ENCODE data around the gene MBD3. TPM values are rescaled to one million over a fixed set of nuclear protein-coding genes. Genes with fewer than 3 reads are reported as not detected.

Gene MBD3
- total RNA-seq, 2 experiments from 2014 or later, result 68.9 to 87.5 TPM

- intact Hi-C loops (cut with DNase I, micrococcal nuclease), result no loop called here
- Mint-ChIP-seq H3K9me3 (ENCODE audit: low read depth) (no peaks in the 10 kb centered on the region), H3K27me3 (no peaks in the 10 kb centered on the region), H3K36me3 (ENCODE audit: low read depth) (peaks cover 13% of the 10 kb centered on the region), H3K27ac (no peak overlapping the region), H3K4me3 (no peak overlapping the region), H3K4me1 (no peaks in the 10 kb centered on the region)
- DNase-seq (no peak), ATAC-seq (no peak)
- CTCF ChIA-PET, result no interaction called here
- POLR2A ChIA-PET, result no interaction called here
Measured at GRCh38 chr19:1577090-1577928, 15.4 kb downstream of the MBD3 start.

GRCh38 chr19:1576242-1577089 lies 16.2 kb downstream of the MBD3 start:
- intact Hi-C loops (cut with DNase I, micrococcal nuclease), result no loop called here
- no peak for DNase-seq
- ChIA-PET POLR2A (no interaction called here), CTCF (interaction anchor here (0.5 to 0.6 kb wide), 2 partner anchors 11 to 896 kb away, joined by 3 read pairs; no protein-coding TSS in a partner anchor)
- no peak for ATAC-seq
- H3K36me3 Mint-ChIP-seq (ENCODE audit: low read depth), result peaks cover 12% of the 10 kb centered on the region
- H3K27me3 Mint-ChIP-seq, result no peaks in the 10 kb centered on the region
- no peak overlapping the region for H3K27ac Mint-ChIP-seq
- no peak overlapping the region for H3K4me3 Mint-ChIP-seq
- no peaks in the 10 kb centered on the region for H3K9me3 Mint-ChIP-seq (ENCODE audit: low read depth)
- H3K4me1 Mint-ChIP-seq, result no peaks in the 10 kb centered on the region

- ChIA-PET POLR2A (interaction anchor here (1.0 kb wide), 1 partner anchor 15 kb away, joined by 5 read pairs; no protein-coding TSS in a partner anchor), CTCF (interaction anchor here (0.5 to 0.6 kb wide), 2 partner anchors 10 to 897 kb away, joined by 3 read pairs; no protein-coding TSS in a partner anchor)
- ATAC-seq, result no peak
- H3K4me1 Mint-ChIP-seq, result no peaks in the 10 kb centered on the region
- H3K27ac Mint-ChIP-seq, result no peak overlapping the region
- no peaks in the 10 kb centered on the region for H3K27me3 Mint-ChIP-seq
- intact Hi-C loops (cut with DNase I, micrococcal nuclease), result no loop called here
- no peak for DNase-seq
- no peaks in the 10 kb centered on the region for H3K9me3 Mint-ChIP-seq (ENCODE audit: low read depth)
- peaks cover 8% of the 10 kb centered on the region for H3K36me3 Mint-ChIP-seq (ENCODE audit: low read depth)
- no peak overlapping the region for H3K4me3 Mint-ChIP-seq
Measured at GRCh38 chr19:1575323-1576241, 17.1 kb downstream of the MBD3 start.

GRCh38 chr19:1574354-1575136 lies 18.1 kb downstream of the MBD3 start:
- no peaks in the 10 kb centered on the region for H3K9me3 Mint-ChIP-seq (ENCODE audit: low read depth)
- H3K36me3 Mint-ChIP-seq (ENCODE audit: low read depth), result peaks cover 3% of the 10 kb centered on the region
- ChIA-PET CTCF (no interaction called here), POLR2A (interaction anchor here (1.0 kb wide), 1 partner anchor 16 kb away, joined by 5 read pairs; no protein-coding TSS in a partner anchor)
- no peak overlapping the region for H3K27ac Mint-ChIP-seq
- ATAC-seq (no peak), DNase-seq (no peak)
- no peak overlapping the region for H3K4me3 Mint-ChIP-seq
- peaks cover 7% of the 10 kb centered on the region for H3K27me3 Mint-ChIP-seq
- intact Hi-C loops (cut with DNase I, micrococcal nuclease), result no loop called here
- H3K4me1 Mint-ChIP-seq, result no peaks in the 10 kb centered on the region

GRCh38 chr19:1572795-1573194 lies 19.9 kb downstream of the MBD3 start:
- Mint-ChIP-seq H3K9me3 (ENCODE audit: low read depth) (no peaks in the 10 kb centered on the region), H3K27ac (no peak overlapping the region), H3K36me3 (ENCODE audit: low read depth) (no peaks in the 10 kb centered on the region), H3K4me1 (no peaks in the 10 kb centered on the region), H3K27me3 (peaks cover 7% of the 10 kb centered on the region), H3K4me3 (no peak overlapping the region)
- no peak for DNase-seq
- no peak for ATAC-seq
- intact Hi-C loops (cut with DNase I, micrococcal nuclease), result no loop called here
- CTCF ChIA-PET, result no interaction called here
- POLR2A ChIA-PET, result no interaction called here

- ChIA-PET POLR2A (no interaction called here), CTCF (no interaction called here)
- Mint-ChIP-seq H3K4me3 (no peak overlapping the region), H3K4me1 (no peaks in the 10 kb centered on the region), H3K9me3 (ENCODE audit: low read depth) (no peaks in the 10 kb centered on the region), H3K27me3 (peaks cover 7% of the 10 kb centered on the region), H3K36me3 (ENCODE audit: low read depth) (no peaks in the 10 kb centered on the region), H3K27ac (no peak overlapping the region)
- ATAC-seq (no peak), DNase-seq (no peak)
- intact Hi-C loops (cut with DNase I, micrococcal nuclease), result no loop called here
Measured at GRCh38 chr19:1571358-1571757, 21.3 kb downstream of the MBD3 start.

GRCh38 chr19:1570836-1571235 lies 21.8 kb downstream of the MBD3 start:
- Mint-ChIP-seq H3K9me3 (ENCODE audit: low read depth) (no peaks in the 10 kb centered on the region), H3K27me3 (peaks cover 7% of the 10 kb centered on the region), H3K36me3 (ENCODE audit: low read depth) (no peaks in the 10 kb centered on the region), H3K4me1 (no peaks in the 10 kb centered on the region), H3K4me3 (no peak overlapping the region), H3K27ac (no peak overlapping the region)
- ChIA-PET POLR2A (no interaction called here), CTCF (interaction anchor here (0.7 kb wide), 1 partner anchor 290 kb away, joined by 3 read pairs; no protein-coding TSS in a partner anchor)
- no peak for ATAC-seq
- intact Hi-C loops (cut with DNase I, micrococcal nuclease), result no loop called here
- no peak for DNase-seq

- CTCF ChIA-PET, result interaction anchor here (0.8 kb wide), 1 partner anchor 1174 kb away, joined by 3 read pairs; no protein-coding TSS in a partner anchor
- intact Hi-C loops (cut with DNase I, micrococcal nuclease), result loop anchor here in 1 of 2 experiments (2.0 kb wide), 1 partner anchor 91 kb away; the partner anchor contains the start of gene C19orf25
Measured at GRCh38 chr19:1569997-1570396, 22.7 kb downstream of the MBD3 start.

GRCh38 chr19:1568320-1569019 lies 24.2 kb downstream of the MBD3 start, which contains the start of gene MEX3D:
MEX3D (minus strand) TSS chr19:1568325; CDS start chr19:1568058, 267 bp downstream.
- DNase-seq (peak; percentile 90), ATAC-seq (peak; percentile 88)
- Mint-ChIP-seq H3K4me1 (no peaks in the 10 kb centered on the region), H3K4me3 (no peak within 1 kb of the TSS), H3K36me3 (ENCODE audit: low read depth) (no peaks in the 10 kb centered on the region), H3K9me3 (ENCODE audit: low read depth) (no peaks in the 10 kb centered on the region), H3K27me3 (peaks cover 7% of the 10 kb centered on the region), H3K27ac (no peak within 1 kb of the TSS)
- ChIA-PET POLR2A (no interaction called here), CTCF (no interaction called here)
- intact Hi-C loops (cut with DNase I, micrococcal nuclease), result loop anchor here in 1 of 2 experiments (1.0 to 2.0 kb wide), 7 partner anchors 24 to 244 kb away; partner anchors contain the start of genes ATP8B3, C19orf25, MBD3 and PCSK4

More at GRCh38 chr19:1569997-1570396, 22.7 kb downstream of the MBD3 start:
- DNase-seq (no peak), ATAC-seq (no peak)
- Mint-ChIP-seq H3K27me3 (peaks cover 7% of the 10 kb centered on the region), H3K9me3 (ENCODE audit: low read depth) (no peaks in the 10 kb centered on the region), H3K36me3 (ENCODE audit: low read depth) (no peaks in the 10 kb centered on the region), H3K27ac (no peak overlapping the region), H3K4me3 (no peak overlapping the region), H3K4me1 (no peaks in the 10 kb centered on the region)
- POLR2A ChIA-PET, result no interaction called here

GRCh38 chr19:1567848-1568227 lies 24.8 kb downstream of the MBD3 start:
- POLR2A ChIA-PET, result no interaction called here

More at GRCh38 chr19:1567848-1568227, 24.8 kb downstream of the MBD3 start:
- Mint-ChIP-seq H3K27me3 (peaks cover 7% of the 10 kb centered on the region), H3K9me3 (ENCODE audit: low read depth) (no peaks in the 10 kb centered on the region), H3K4me3 (no peak overlapping the region), H3K27ac (no peak overlapping the region), H3K36me3 (ENCODE audit: low read depth) (no peaks in the 10 kb centered on the region), H3K4me1 (no peaks in the 10 kb centered on the region)
- CTCF ChIA-PET, result no interaction called here
- DNase-seq (no peak), ATAC-seq (peak; percentile 43)
- intact Hi-C loops (cut with DNase I, micrococcal nuclease), result loop anchor here in 1 of 2 experiments (1.0 to 2.0 kb wide), 7 partner anchors 24 to 244 kb away; partner anchors contain the start of genes ATP8B3, C19orf25, MBD3 and PCSK4

Data from activated CD4-positive, alpha-beta T cell treated with anti-CD3 and anti-CD28 coated beads for 36 hours (primary cell).